Bronchial epithelial cell (primary cell): Measurements from ENCODE around the gene HOXC9. TPM values are rescaled to one million over a fixed set of nuclear protein-coding genes. Genes with fewer than 3 reads are reported as not detected.

ENCODE experiments used
- DNase-seq: peaks from one replicate; pipeline ENCODE4 v3.0.0-alpha.2; 2010; ENCODE audit warnings: low read depth
- FAIRE-seq: peaks from 2 replicates; lab custom pipeline; 2011; peaks lifted over from hg19 to GRCh38; lab: Jason Lieb, UNC
- H3K27me3 ChIP-seq: 2 replicates; pipeline ENCODE4 v1.5.1; 2011; ENCODE audit warnings: low read length; ENCODE audit not compliant: control insufficient read depth, insufficient read depth
- H3K36me3 ChIP-seq: 2 replicates; pipeline ENCODE4 v1.5.1; 2011; ENCODE audit warnings: low read length; ENCODE audit not compliant: control insufficient read depth, insufficient read depth
- H3K4me3 ChIP-seq: 2 replicates; pipeline ENCODE4 v1.5.1; 2011; ENCODE audit warnings: mild to moderate bottlenecking, low read depth, low read length, control low read depth
- CTCF ChIP-seq: IDR thresholded peaks from 2 replicates; pipeline ENCODE4 v1.5.1; 2011; ENCODE audit warnings: mild to moderate bottlenecking, moderate library complexity, low read length, control low read depth, inconsistent platforms; ENCODE audit not compliant: insufficient read depth, severe bottlenecking
- total RNA-seq: library from RNA; depleted of rRNA; stranded (reverse); fragments of >200 nt; gene quantifications from 2 replicates; pipeline ENCODE4 v1.2.1, GENCODE V29; 2014

HOXC9 gene
- total RNA-seq, 1 donor from 2014 or later = not detected

GRCh38 chr12:53952871-53953734, 46.9 kb upstream of the HOXC9 start:
- H3K4me3 ChIP-seq = no peak overlapping the region
- H3K36me3 ChIP-seq = no peaks in the 10 kb centered on the region
- no peak for TF ChIP-seq CTCF
- DNase-seq (no peak), FAIRE-seq (no peak)
- H3K27me3 ChIP-seq = peaks cover 84% of the 10 kb centered on the region

- no peak for TF ChIP-seq CTCF
- DNase-seq (no peak), FAIRE-seq (no peak)
- H3K36me3 ChIP-seq = no peaks in the 10 kb centered on the region
- H3K4me3 ChIP-seq = no peak overlapping the region
- peaks cover 86% of the 10 kb centered on the region for H3K27me3 ChIP-seq
Measured at GRCh38 chr12:53953831-53954693, 45.9 kb upstream of the HOXC9 start.

GRCh38 chr12:53954694-53955035, 45.3 kb upstream of the HOXC9 start, which contains the start of gene HOXC12:
TSS of gene HOXC12 (plus strand) at chr12:53954903. CDS start at chr12:53954930, 27 bp downstream.
- peaks cover 86% of the 10 kb centered on the region for H3K27me3 ChIP-seq
- no peak for TF ChIP-seq CTCF
- DNase-seq (no peak), FAIRE-seq (no peak)
- H3K4me3 ChIP-seq = no peak within 1 kb of the TSS
- no peaks in the 10 kb centered on the region for H3K36me3 ChIP-seq

- Histone ChIP-seq H3K27me3 (peaks cover 86% of the 10 kb centered on the region), H3K36me3 (no peaks in the 10 kb centered on the region), H3K4me3 (no peak overlapping the region)
- DNase-seq (no peak), FAIRE-seq (no peak)
- no peak for TF ChIP-seq CTCF
Measured at GRCh38 chr12:53955036-53955775, 44.8 kb upstream of the HOXC9 start.

GRCh38 chr12:53955776-53956250, 44.1 kb upstream of the HOXC9 start:
- DNase-seq = no peak
- H3K36me3 ChIP-seq = no peaks in the 10 kb centered on the region
- H3K4me3 ChIP-seq = no peak overlapping the region
- no peak for TF ChIP-seq CTCF
- peaks cover 86% of the 10 kb centered on the region for H3K27me3 ChIP-seq
- FAIRE-seq = no peak
